Measurements from ENCODE around the gene PLCB3.

GRCh38 chr11:64237484-64237951, 13.8 kb upstream of the PLCB3 start:
- TF ChIP-seq CTCF (conservative IDR thresholded peaks at IDR 0.05; ENCODE audit: low read depth, low read length) (no peak), EZH2 (IDR thresholded peaks at IDR 0.05; ENCODE audit: borderline replicate concordance, low read depth, low read length, poor library complexity, severe bottlenecking) (no peak)
